Panc1 (cell line): ENCODE measurements around the gene GAS7. TPM values are rescaled to one million over a fixed set of nuclear protein-coding genes. Genes with fewer than 3 reads are reported as not detected.

Experiments
- ATAC-seq: fragments of 200-7000 bp; cut with Tn5 transposase; 2 replicates; pipeline ENCODE4 v1.9.1; 2020; ENCODE audit warnings: mild to moderate bottlenecking, moderate library complexity
- BruUV-seq: library from RNA; stranded (reverse); fragments of 400-500 nt; replicated peaks from 2 replicates; lab custom pipeline; 2021; lab: Mats Ljungman, UMichigan
- CTCF ChIA-PET: fragments of 300-600 bp; sonication (Branson Sonifier 250); formaldehyde crosslinking; loops from one replicate; lab custom pipeline; 2022; ENCODE audit warnings: antibody characterized with exemption; lab: Charles Lee
- POLR2A ChIA-PET: fragments of 300-600 bp; sonication (Branson Sonifier 250); formaldehyde crosslinking; loops from one replicate; lab custom pipeline; 2022; ENCODE audit warnings: antibody characterized with exemption; lab: Charles Lee
- DNase-seq: peaks from one replicate; pipeline ENCODE4 v3.0.0-alpha.2; 2010; ENCODE audit warnings: low read depth, low spot score
- H3K27ac ChIP-seq: 2 replicates; pipeline ENCODE4 v1.5.1; 2011; ENCODE audit warnings: mild to moderate bottlenecking, low read length, inconsistent platforms
- H3K27me3 ChIP-seq: fragments of 200-500 bp; sonication (Bioruptor generic); 2 replicates; pipeline ENCODE4 v1.6.0; 2014; ENCODE audit warnings: low read length, inconsistent platforms; ENCODE audit not compliant: control insufficient read depth, insufficient read depth
- H3K36me3 ChIP-seq: fragments of 200-500 bp; sonication (Bioruptor generic); 2 replicates; pipeline ENCODE4 v1.5.1; 2014; ENCODE audit warnings: inconsistent platforms, mild to moderate bottlenecking, low read length, moderate library complexity; ENCODE audit not compliant: control insufficient read depth, insufficient read depth
- H3K4me1 ChIP-seq: 2 replicates; pipeline ENCODE4 v1.5.1; 2011; ENCODE audit warnings: inconsistent platforms, mild to moderate bottlenecking, low read length, moderate library complexity; ENCODE audit not compliant: control insufficient read depth, insufficient read depth
- H3K4me3 ChIP-seq, 2 experiments: 2 replicates each; pipeline ENCODE4 v1.5.1; 2011 to 2012; ENCODE audit warnings: low read depth in 2 of 2, low read length in 2 of 2, mild to moderate bottlenecking in 2 of 2, inconsistent platforms in 1 of 2, moderate library complexity in 1 of 2
- H3K9me3 ChIP-seq: fragments of 200-500 bp; sonication (Bioruptor generic); 2 replicates; pipeline ENCODE4 v1.5.1; 2014; ENCODE audit warnings: low read depth, mild to moderate bottlenecking, inconsistent platforms, low read length, moderate library complexity; ENCODE audit not compliant: control insufficient read depth, insufficient read depth
- CTCF ChIP-seq: fragments of 450-650 bp; IDR thresholded peaks from 2 replicates; pipeline ENCODE4 v1.5.1; 2017; ENCODE audit warnings: mild to moderate bottlenecking
- POLR2AphosphoS5 ChIP-seq: IDR thresholded peaks from 2 replicates; pipeline ENCODE4 v1.6.1; 2012; ENCODE audit warnings: mild to moderate bottlenecking, low read depth, low read length, moderate library complexity
- REST ChIP-seq, 2 experiments: IDR thresholded peaks; 2 replicates each; pipeline ENCODE4 v1.6.1; 2011 to 2012; ENCODE audit warnings: low read depth in 2 of 2, control low read depth in 1 of 2, low read length in 1 of 2, mild to moderate bottlenecking in 1 of 2, moderate library complexity in 1 of 2; ENCODE audit not compliant: insufficient read depth in 1 of 2
- SIN3A ChIP-seq: IDR thresholded peaks from 2 replicates; pipeline ENCODE4 v1.6.1; 2012; ENCODE audit warnings: low read depth, mild to moderate bottlenecking, low read length, moderate library complexity, borderline replicate concordance; ENCODE audit not compliant: insufficient read depth
- TCF7L2 ChIP-seq: IDR thresholded peaks from 2 replicates; pipeline ENCODE4 v1.6.1; 2011; ENCODE audit warnings: mild to moderate bottlenecking, low read depth, low read length, inconsistent platforms
- in situ Hi-C: cut with HindIII; loops from 2 replicates; pipeline ENCODE4 v1.10.0; 2016; ENCODE audit warnings: low sequenced_read_pairs, low pct_unique_long_range_greater_than_20kb
- intact Hi-C: fragments of 100-400 bp; cut with micrococcal nuclease; formaldehyde crosslinking; loops from one replicate; pipeline ENCODE4 v1.10.0; 2022; ENCODE audit not compliant: unreplicated experiment
- total RNA-seq: library from RNA; stranded (reverse); gene quantifications from one replicate; pipeline ENCODE4 v1.2.1, GENCODE V29; 2021; ENCODE audit not compliant: unreplicated experiment

GAS7 gene
- total RNA-seq, 1 experiment from 2014 or later = 0.05 TPM

- TF ChIP-seq POLR2AphosphoS5 = no peak
- no peak for TF ChIP-seq TCF7L2
- TF ChIP-seq REST (IDR thresholded peaks at IDR 0.05; ENCODE audit: insufficient read depth in 1 of 2, low read depth in 2 of 2, low read length in 1 of 2) = no peak
- no peak for TF ChIP-seq CTCF
- TF ChIP-seq SIN3A = no peak
- Histone ChIP-seq H3K4me3 (no peak overlapping the region), H3K36me3 (no peaks in the 10 kb centered on the region), H3K27me3 (no peaks in the 10 kb centered on the region), H3K9me3 (no peaks in the 10 kb centered on the region), H3K4me1 (no peaks in the 10 kb centered on the region), H3K27ac (no peak overlapping the region)
- no TSS peak for BruUV-seq
- ChIA-PET POLR2A (no interaction called here), CTCF (no interaction called here)
- no peak for ATAC-seq
- intact Hi-C loops = no loop called here
- in situ Hi-C loops = no loop called here
- no peak for DNase-seq
Observed at GRCh38 chr17:10072086-10072485, 126.3 kb downstream of the GAS7 start.

- in situ Hi-C loops = no loop called here
- CTCF ChIA-PET = no interaction called here
- POLR2A ChIA-PET = no interaction called here
- BruUV-seq = no TSS peak
- Histone ChIP-seq H3K27ac (no peak overlapping the region), H3K4me1 (no peaks in the 10 kb centered on the region), H3K36me3 (no peaks in the 10 kb centered on the region), H3K9me3 (no peaks in the 10 kb centered on the region), H3K4me3 (no peak overlapping the region), H3K27me3 (no peaks in the 10 kb centered on the region)
- no peak for ATAC-seq
- intact Hi-C loops = no loop called here
- TF ChIP-seq POLR2AphosphoS5 (no peak), CTCF (no peak), SIN3A (no peak), REST (IDR thresholded peaks at IDR 0.05; ENCODE audit: insufficient read depth in 1 of 2, low read depth in 2 of 2, low read length in 1 of 2) (no peak), TCF7L2 (no peak)
- DNase-seq = no peak
Observed at GRCh38 chr17:10071141-10071540, 127.3 kb downstream of the GAS7 start.
